ENCODE measurements around the gene HEBP1.

- TF ChIP-seq CTCF (IDR thresholded peaks at IDR 0.05) (no peak), EP300 (IDR thresholded peaks at IDR 0.05) (no peak), POLR2A (IDR thresholded peaks at IDR 0.05) (no peak), POLR2AphosphoS5 (IDR thresholded peaks at IDR 0.05) (no peak)
Measured at GRCh38 chr12:12996209-12996608, 3.9 kb downstream of the HEBP1 start.

All from sigmoid colon (tissue), 4 donors.